ENCODE measurements around the gene LHPP.

Gene LHPP

GRCh38 chr10:124616040-124616835, 154.6 kb downstream of the LHPP start:
- Histone ChIP-seq H3K27ac (peak overlapping the region in 2 of 11 experiments; percentile 3 to 23; a peak in 1 of 22 replicates), H3K4me2 (peak overlapping the region; percentile 93 to 99 (median 97))

GRCh38 chr10:124616836-124617130, 155.2 kb downstream of the LHPP start:
- H3K9me3 ChIP-seq (replicated peaks in 1 of 11): no peaks in the 10 kb centered on the region
- H3K4me2 ChIP-seq: peak overlapping the region; percentile 93 to 99 (median 97)
- H3K4me3 ChIP-seq: peak overlapping the region in 1 of 10 experiments; percentile 33; a peak in 1 of 20 replicates
- H3K9ac ChIP-seq: peak overlapping the region in 8 of 11 experiments; percentile 21 to 68 (median 46); a peak in 9 of 22 replicates
- H3K4me1 ChIP-seq: peaks cover 94 to 100% (median 100%) of the 10 kb centered on the region in 10 experiments
- H3K36me3 ChIP-seq: peaks cover 0 to 11% (median 0%) of the 10 kb centered on the region in 11 experiments; a peak in 2 of 22 replicates
- TF ChIP-seq Cebpa-rat (IDR thresholded peaks at IDR 0.05): no peak
- peaks cover 9 to 99% (median 82%) of the 10 kb centered on the region in 11 experiments; a peak in 21 of 22 replicates for H4K20me1 ChIP-seq
- peak overlapping the region in 2 of 11 experiments; percentile 3 to 23; a peak in 1 of 22 replicates for H3K27ac ChIP-seq
- peaks cover under 1 to 47% (median 17%) of the 10 kb centered on the region in 11 experiments; a peak in 13 of 22 replicates for H3K27me3 ChIP-seq

More at GRCh38 chr10:124616040-124616835, 154.6 kb downstream of the LHPP start:
- Histone ChIP-seq H3K9ac (peak overlapping the region in 9 of 11 experiments; percentile 18 to 68 (median 35); a peak in 13 of 22 replicates), H4K20me1 (peaks cover 6 to 99% (median 77%) of the 10 kb centered on the region in 11 experiments; a peak in 20 of 22 replicates), H3K27me3 (peaks cover 0 to 42% (median 13%) of the 10 kb centered on the region in 11 experiments; a peak in 13 of 22 replicates), H3K4me1 (peaks cover 94 to 100% (median 100%) of the 10 kb centered on the region in 10 experiments), H3K9me3 (replicated peaks in 1 of 11) (no peaks in the 10 kb centered on the region), H3K4me3 (no peak overlapping the region), H3K36me3 (peaks cover 0 to 10% (median 0%) of the 10 kb centered on the region in 11 experiments; a peak in 2 of 22 replicates)
- TF ChIP-seq Cebpa-rat (IDR thresholded peaks at IDR 0.05): no peak

- H3K36me3 ChIP-seq: peaks cover 0 to 29% (median 0%) of the 10 kb centered on the region in 11 experiments; a peak in 9 of 22 replicates
- peaks cover 19 to 65% (median 35%) of the 10 kb centered on the region in 11 experiments for H3K27me3 ChIP-seq
- peak overlapping the region in 10 of 11 experiments; percentile 24 to 60 (median 42); a peak in 16 of 22 replicates for H3K27ac ChIP-seq
- H4K20me1 ChIP-seq: peaks cover 21 to 100% (median 92%) of the 10 kb centered on the region in 11 experiments; a peak in 21 of 22 replicates
- no peak for TF ChIP-seq Cebpa-rat (IDR thresholded peaks at IDR 0.05)
- H3K9me3 ChIP-seq (replicated peaks in 1 of 11): no peaks in the 10 kb centered on the region
- peak overlapping the region in 5 of 10 experiments; percentile 4 to 46 (median 32); a peak in 8 of 20 replicates for H3K4me3 ChIP-seq
- peaks cover 94 to 100% (median 100%) of the 10 kb centered on the region in 10 experiments for H3K4me1 ChIP-seq
- peak overlapping the region; percentile 38 to 68 (median 57); a peak in 18 of 22 replicates for H3K9ac ChIP-seq
- peak overlapping the region; percentile 93 to 99 (median 97) for H3K4me2 ChIP-seq
Observed at GRCh38 chr10:124618470-124619073, 156.9 kb downstream of the LHPP start.

GRCh38 chr10:124619195-124619594, 157.6 kb downstream of the LHPP start:
- TF ChIP-seq Cebpa-rat (IDR thresholded peaks at IDR 0.05): no peak
- H3K9ac ChIP-seq: peak overlapping the region; percentile 7 to 68 (median 56); a peak in 19 of 22 replicates
- peak overlapping the region; percentile 93 to 99 (median 97) for H3K4me2 ChIP-seq
- peaks cover 28 to 100% (median 92%) of the 10 kb centered on the region in 11 experiments; a peak in 21 of 22 replicates for H4K20me1 ChIP-seq
- peaks cover 0 to 31% (median 0%) of the 10 kb centered on the region in 11 experiments; a peak in 9 of 22 replicates for H3K36me3 ChIP-seq
- peak overlapping the region in 8 of 10 experiments; percentile 4 to 46 (median 18); a peak in 7 of 20 replicates for H3K4me3 ChIP-seq
- peaks cover 92 to 100% (median 100%) of the 10 kb centered on the region in 10 experiments for H3K4me1 ChIP-seq
- peaks cover 25 to 71% (median 41%) of the 10 kb centered on the region in 11 experiments for H3K27me3 ChIP-seq
- no peaks in the 10 kb centered on the region for H3K9me3 ChIP-seq (replicated peaks in 1 of 11)
- H3K27ac ChIP-seq: peak overlapping the region in 9 of 11 experiments; percentile 37 to 60 (median 43); a peak in 16 of 22 replicates

DNA sequence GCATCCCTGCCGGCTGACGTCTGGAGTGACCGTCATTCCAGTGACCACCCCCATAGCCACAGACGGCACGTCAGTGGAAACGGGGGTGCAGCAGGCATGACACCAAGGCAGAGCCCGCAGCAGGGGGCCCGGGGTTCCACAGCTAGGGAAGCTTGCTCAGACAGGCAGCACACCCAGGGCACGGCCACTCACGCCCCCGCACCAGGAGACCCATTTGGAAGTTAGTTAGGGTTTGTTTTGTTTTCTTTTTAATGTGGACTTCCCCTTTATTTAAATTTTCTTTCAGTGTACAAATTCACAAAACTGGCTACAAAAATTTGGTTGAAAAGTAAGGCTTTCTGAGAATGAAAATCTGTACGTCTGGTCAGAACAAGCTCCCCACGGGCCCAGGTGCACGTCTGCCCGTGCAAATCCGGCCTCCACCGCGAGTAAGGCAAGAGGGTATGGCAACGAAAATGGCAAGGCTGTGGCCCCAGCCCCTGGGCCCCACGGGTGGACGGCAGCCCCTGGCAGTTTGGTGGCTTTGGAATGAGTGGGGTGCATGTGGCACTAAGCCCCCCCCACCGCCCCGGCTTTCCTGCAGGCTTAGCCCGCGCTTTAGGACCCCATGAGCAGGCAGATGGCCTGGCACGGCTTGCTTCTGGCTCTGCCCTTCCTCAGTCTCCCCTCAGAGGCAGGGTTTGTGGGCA, 158.3 kb downstream of the LHPP start:
- peak overlapping the region in 8 of 11 experiments; percentile 14 to 60 (median 46); a peak in 13 of 22 replicates for H3K27ac ChIP-seq
- peaks cover 0 to 37% (median 0%) of the 10 kb centered on the region in 11 experiments; a peak in 9 of 22 replicates for H3K36me3 ChIP-seq
- H3K4me2 ChIP-seq: peak overlapping the region; percentile 93 to 99 (median 97)
- no peak for TF ChIP-seq Cebpa-rat (IDR thresholded peaks at IDR 0.05)
- peaks cover 35 to 100% (median 94%) of the 10 kb centered on the region in 11 experiments; a peak in 21 of 22 replicates for H4K20me1 ChIP-seq
- peaks cover 33 to 71% (median 48%) of the 10 kb centered on the region in 11 experiments for H3K27me3 ChIP-seq
- H3K4me1 ChIP-seq: peaks cover 96 to 100% (median 100%) of the 10 kb centered on the region in 10 experiments
- no peaks in the 10 kb centered on the region for H3K9me3 ChIP-seq (replicated peaks in 1 of 11)
- peak overlapping the region; percentile 7 to 68 (median 56); a peak in 18 of 22 replicates for H3K9ac ChIP-seq
- peak overlapping the region in 6 of 10 experiments; percentile 15 to 46 (median 26); a peak in 6 of 20 replicates for H3K4me3 ChIP-seq

DNA sequence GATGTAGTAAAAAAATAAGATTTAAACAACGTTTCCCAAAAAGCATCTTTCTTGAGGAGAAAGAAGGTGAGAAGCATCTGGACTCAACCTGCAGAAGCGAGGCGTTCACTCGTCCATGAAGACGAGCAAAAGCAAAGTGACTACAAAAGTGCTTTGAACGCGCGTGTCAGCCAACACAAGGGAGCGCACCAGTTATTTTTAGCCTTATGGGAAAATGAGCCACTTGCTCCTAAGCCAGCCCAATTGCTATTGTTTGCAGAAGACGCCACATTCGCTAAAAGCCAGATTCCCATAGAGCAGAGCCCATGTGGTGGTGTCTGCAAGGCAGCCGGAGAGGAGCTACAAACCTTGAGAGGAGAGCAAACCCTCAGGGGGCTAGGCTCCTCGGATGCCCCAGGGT, 160.0 kb downstream of the LHPP start:
- H3K9me3 ChIP-seq (replicated peaks in 1 of 11): no peaks in the 10 kb centered on the region
- H3K36me3 ChIP-seq: peaks cover 0 to 37% (median 0%) of the 10 kb centered on the region in 11 experiments; a peak in 9 of 22 replicates
- H3K4me2 ChIP-seq: peak overlapping the region; percentile 93 to 99 (median 97)
- peaks cover 39 to 71% (median 59%) of the 10 kb centered on the region in 11 experiments for H3K27me3 ChIP-seq
- peak overlapping the region in 3 of 11 experiments; percentile 1 to 6 (median 3); a peak in 2 of 22 replicates for H3K9ac ChIP-seq
- no peak for TF ChIP-seq Cebpa-rat (IDR thresholded peaks at IDR 0.05)
- no peak overlapping the region for H3K27ac ChIP-seq
- peaks cover 52 to 100% (median 100%) of the 10 kb centered on the region in 11 experiments; a peak in 21 of 22 replicates for H4K20me1 ChIP-seq
- H3K4me3 ChIP-seq: no peak overlapping the region
- peaks cover 97 to 100% (median 100%) of the 10 kb centered on the region in 10 experiments for H3K4me1 ChIP-seq

DNA sequence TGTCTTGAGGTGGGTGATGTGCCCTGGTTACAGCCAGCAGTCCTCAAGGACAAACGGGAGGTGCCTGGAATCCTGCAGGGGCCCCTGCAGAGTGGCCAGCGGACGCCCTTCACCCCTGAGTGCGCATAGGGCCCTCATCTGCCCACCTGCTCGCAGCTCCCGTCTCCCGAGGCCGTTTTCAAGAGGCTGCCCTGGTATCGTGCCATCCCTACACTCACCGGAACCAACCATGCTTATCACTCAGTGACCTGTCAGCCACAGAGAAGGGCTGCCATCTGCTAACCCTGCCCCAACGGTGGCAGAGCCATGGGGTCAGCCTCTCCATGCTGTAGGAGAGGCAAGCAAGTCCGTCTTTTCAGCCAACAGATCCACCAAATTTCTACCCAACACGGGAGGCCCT, 160.5 kb downstream of the LHPP start:
- Histone ChIP-seq H3K4me1 (peaks cover 97 to 100% (median 100%) of the 10 kb centered on the region in 10 experiments), H3K9ac (peak overlapping the region in 3 of 11 experiments; percentile 1 to 6 (median 3); a peak in 3 of 22 replicates), H3K4me3 (no peak overlapping the region), H3K27me3 (peaks cover 39 to 71% (median 57%) of the 10 kb centered on the region in 11 experiments), H3K36me3 (peaks cover 0 to 37% (median 0%) of the 10 kb centered on the region in 11 experiments; a peak in 9 of 22 replicates), H3K27ac (no peak overlapping the region), H4K20me1 (peaks cover 57 to 100% (median 100%) of the 10 kb centered on the region in 11 experiments; a peak in 21 of 22 replicates), H3K4me2 (peak overlapping the region; percentile 93 to 99 (median 97)), H3K9me3 (replicated peaks in 1 of 11) (no peaks in the 10 kb centered on the region)
- TF ChIP-seq Cebpa-rat (IDR thresholded peaks at IDR 0.05): no peak

Measured in BLaER1 treated with 17β-estradiol and CSF1 and Interleukin-3, amounts not matched to agents 10 nM and 100 nM (cell line).